HepG2 (cell line): ENCODE measurements around the gene NSMF. TPM values are rescaled to one million over a fixed set of nuclear protein-coding genes. Genes with fewer than 3 reads are reported as not detected.

Experiments
- CEBPG ChIP-seq: IDR thresholded peaks from 2 replicates; pipeline ENCODE4 v1.6.1; 2016
- HOXA7 ChIP-seq: sonication (generic); formaldehyde crosslinking; IDR thresholded peaks from 2 replicates; pipeline ENCODE4 v1.8.1; 2022; ENCODE audit warnings: mild to moderate bottlenecking, missing genetic modification reagents, moderate library complexity
- KAT2B ChIP-seq: fragments of 150-350 bp; IDR thresholded peaks from 2 replicates; pipeline ENCODE4 v1.6.1; 2014; ENCODE audit warnings: low read depth, low read length, borderline replicate concordance
- MED13 ChIP-seq: sonication (generic); formaldehyde crosslinking; IDR thresholded peaks from 2 replicates; pipeline ENCODE4 v1.5.0; 2020; ENCODE audit warnings: missing genetic modification reagents
- MTF2 ChIP-seq: sonication (generic); formaldehyde crosslinking; IDR thresholded peaks from 2 replicates; pipeline ENCODE4 v1.5.0; 2020; ENCODE audit warnings: missing genetic modification reagents, borderline replicate concordance
- RAD51 ChIP-seq: fragments of 450-650 bp; IDR thresholded peaks from 2 replicates; pipeline ENCODE4 v1.6.1; 2016; ENCODE audit warnings: borderline replicate concordance
- RFXAP ChIP-seq: sonication (generic); formaldehyde crosslinking; IDR thresholded peaks from 2 replicates; pipeline ENCODE4 v1.4.0; 2020; ENCODE audit warnings: missing genetic modification reagents, borderline replicate concordance
- SIX1 ChIP-seq: sonication (generic); formaldehyde crosslinking; IDR thresholded peaks from 2 replicates; pipeline ENCODE4 v1.4.0; 2020; ENCODE audit warnings: missing genetic modification reagents, borderline replicate concordance
- TEAD2 ChIP-seq: sonication (generic); formaldehyde crosslinking; IDR thresholded peaks from 2 replicates; pipeline ENCODE4 v1.9.0; 2021; ENCODE audit warnings: missing genetic modification reagents
- ZNF44 ChIP-seq: sonication (generic); formaldehyde crosslinking; IDR thresholded peaks from 2 replicates; pipeline ENCODE4 v1.5.1; 2020; ENCODE audit warnings: mild to moderate bottlenecking, missing genetic modification reagents
- ZNF460 ChIP-seq: sonication (generic); formaldehyde crosslinking; IDR thresholded peaks from 2 replicates; pipeline ENCODE4 v1.5.1; 2020; ENCODE audit warnings: missing genetic modification reagents, mild to moderate bottlenecking, borderline replicate concordance
- ZNF678 ChIP-seq: sonication (generic); formaldehyde crosslinking; IDR thresholded peaks from 2 replicates; pipeline ENCODE4 v1.4.0; 2020; ENCODE audit warnings: mild to moderate bottlenecking, missing genetic modification reagents
- polyA plus RNA-seq, 8 experiments: library from polyadenylated mRNA; depleted of rRNA in 3 of 8; stranded (reverse) in 7 of 8; unstranded in 1 of 8; fragments of >200 nt; fragmentation: Illumina TruSeq in 4 of 8; extraction: Trizol in 4 of 8; gene quantifications; 2 replicates each; pipeline versions ENCODE4 v1.2.1 to v1.2.3, GENCODE V29; 2011 to 2016; ENCODE audit warnings: low read depth in 4 of 8, missing spikeins in 1 of 8, mixed read lengths in 1 of 8; ENCODE audit not compliant: insufficient read depth in 1 of 8
- total RNA-seq, 5 experiments: library from RNA; depleted of rRNA; stranded (reverse); fragments of >200 nt; fragmentation: Illumina TruSeq; extraction: Trizol; gene quantifications; 2 replicates each; pipeline ENCODE4 v1.2.3, GENCODE V29; 2016; ENCODE audit warnings: low read depth in 1 of 5
- TF ChIP-seq, protein P1 (sequence below): sonication (generic); formaldehyde crosslinking; IDR thresholded peaks from 2 replicates; pipeline ENCODE4 v1.4.0; 2020; ENCODE audit warnings: missing genetic modification reagents, borderline replicate concordance
- TF ChIP-seq, protein P2 (sequence below): sonication (generic); formaldehyde crosslinking; IDR thresholded peaks from 2 replicates; pipeline ENCODE4 v1.4.0; 2020; ENCODE audit warnings: mild to moderate bottlenecking, missing genetic modification reagents
- TF ChIP-seq, protein P3 (sequence below): sonication (generic); formaldehyde crosslinking; IDR thresholded peaks from 2 replicates; pipeline ENCODE4 v1.9.0; 2021; ENCODE audit warnings: missing genetic modification reagents, mild to moderate bottlenecking, borderline replicate concordance
- TF ChIP-seq, protein P4 (sequence below): sonication (generic); formaldehyde crosslinking; IDR thresholded peaks from 2 replicates; pipeline ENCODE4 v1.5.0; 2020; ENCODE audit warnings: missing genetic modification reagents, mild to moderate bottlenecking, borderline replicate concordance
- TF ChIP-seq, protein P5 (sequence below): sonication (generic); formaldehyde crosslinking; IDR thresholded peaks from 2 replicates; pipeline ENCODE4 v1.9.0; 2022; ENCODE audit warnings: low read depth, missing genetic modification reagents

The NSMF gene
- total and polyA plus RNA-seq, 2 of the 13 experiments (the other 11 are each of a cell fraction or from before 2014, with no cell fraction given) = 44.3 to 183 TPM

DNA sequence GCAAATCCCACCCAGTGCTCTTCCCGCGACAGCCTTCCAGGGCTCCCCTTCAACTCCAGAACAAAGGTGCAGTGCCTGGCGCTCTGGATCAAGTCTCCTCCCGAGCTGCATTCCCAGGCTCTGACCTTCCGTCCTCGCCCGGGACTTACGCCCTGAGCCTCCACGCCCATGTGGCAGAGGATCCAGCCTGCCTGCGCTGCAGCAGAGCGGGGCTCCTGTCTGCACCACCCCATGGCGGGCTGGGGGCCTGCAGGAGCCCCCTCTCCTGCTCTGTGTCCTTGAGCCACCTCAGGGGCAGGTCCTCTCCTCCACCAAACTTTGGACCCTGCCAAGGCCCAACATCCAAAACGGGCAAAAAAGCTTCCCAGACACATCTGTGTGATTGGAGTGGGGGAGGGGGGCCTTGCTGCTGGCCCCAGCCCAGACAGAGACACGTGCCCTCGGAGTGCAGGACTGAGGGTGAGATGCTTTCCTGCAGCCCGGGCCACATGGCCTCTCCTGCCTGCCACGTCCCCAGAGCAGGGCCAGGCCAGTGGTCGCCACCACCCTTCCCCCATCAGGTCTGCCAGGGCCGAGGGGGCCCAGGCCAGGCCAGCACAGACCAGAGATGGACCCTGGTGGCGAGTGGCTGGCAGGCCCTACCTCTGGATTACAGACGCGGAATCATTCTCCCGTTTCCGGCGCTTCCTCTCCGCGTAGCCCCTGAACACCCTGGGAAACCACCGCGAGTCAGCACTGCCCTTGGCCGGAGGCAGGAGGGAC is 4.4 kb downstream of the NSMF start (continued):
- TF ChIP-seq, protein P1, sequence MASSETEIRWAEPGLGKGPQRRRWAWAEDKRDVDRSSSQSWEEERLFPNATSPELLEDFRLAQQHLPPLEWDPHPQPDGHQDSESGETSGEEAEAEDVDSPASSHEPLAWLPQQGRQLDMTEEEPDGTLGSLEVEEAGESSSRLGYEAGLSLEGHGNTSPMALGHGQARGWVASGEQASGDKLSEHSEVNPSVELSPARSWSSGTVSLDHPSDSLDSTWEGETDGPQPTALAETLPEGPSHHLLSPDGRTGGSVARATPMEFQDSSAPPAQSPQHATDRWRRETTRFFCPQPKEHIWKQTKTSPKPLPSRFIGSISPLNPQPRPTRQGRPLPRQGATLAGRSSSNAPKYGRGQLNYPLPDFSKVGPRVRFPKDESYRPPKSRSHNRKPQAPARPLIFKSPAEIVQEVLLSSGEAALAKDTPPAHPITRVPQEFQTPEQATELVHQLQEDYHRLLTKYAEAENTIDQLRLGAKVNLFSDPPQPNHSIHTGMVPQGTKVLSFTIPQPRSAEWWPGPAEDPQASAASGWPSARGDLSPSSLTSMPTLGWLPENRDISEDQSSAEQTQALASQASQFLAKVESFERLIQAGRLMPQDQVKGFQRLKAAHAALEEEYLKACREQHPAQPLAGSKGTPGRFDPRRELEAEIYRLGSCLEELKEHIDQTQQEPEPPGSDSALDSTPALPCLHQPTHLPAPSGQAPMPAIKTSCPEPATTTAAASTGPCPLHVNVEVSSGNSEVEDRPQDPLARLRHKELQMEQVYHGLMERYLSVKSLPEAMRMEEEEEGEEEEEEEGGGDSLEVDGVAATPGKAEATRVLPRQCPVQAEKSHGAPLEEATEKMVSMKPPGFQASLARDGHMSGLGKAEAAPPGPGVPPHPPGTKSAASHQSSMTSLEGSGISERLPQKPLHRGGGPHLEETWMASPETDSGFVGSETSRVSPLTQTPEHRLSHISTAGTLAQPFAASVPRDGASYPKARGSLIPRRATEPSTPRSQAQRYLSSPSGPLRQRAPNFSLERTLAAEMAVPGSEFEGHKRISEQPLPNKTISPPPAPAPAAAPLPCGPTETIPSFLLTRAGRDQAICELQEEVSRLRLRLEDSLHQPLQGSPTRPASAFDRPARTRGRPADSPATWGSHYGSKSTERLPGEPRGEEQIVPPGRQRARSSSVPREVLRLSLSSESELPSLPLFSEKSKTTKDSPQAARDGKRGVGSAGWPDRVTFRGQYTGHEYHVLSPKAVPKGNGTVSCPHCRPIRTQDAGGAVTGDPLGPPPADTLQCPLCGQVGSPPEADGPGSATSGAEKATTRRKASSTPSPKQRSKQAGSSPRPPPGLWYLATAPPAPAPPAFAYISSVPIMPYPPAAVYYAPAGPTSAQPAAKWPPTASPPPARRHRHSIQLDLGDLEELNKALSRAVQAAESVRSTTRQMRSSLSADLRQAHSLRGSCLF (CRISPR knock-in tag) = no peak
- TF ChIP-seq CEBPG (peak; percentile 36), ZNF44 (CRISPR knock-in tag) (no peak), HOXA7 (CRISPR knock-in tag) (no peak), SIX1 (CRISPR knock-in tag) (0 out of 2 replicates have a peak, but pooled peaks have one; percentile 31), MTF2 (no peak), ZNF678 (CRISPR knock-in tag) (0 out of 2 replicates have a peak, but pooled peaks have one; percentile 34), ZNF460 (no peak), RFXAP (CRISPR knock-in tag) (no peak; the same call in 1 of the 2 replicates), TEAD2 (CRISPR knock-in tag) (no peak), MED13 (CRISPR knock-in tag) (peak; percentile 66; the same call in 1 of the 2 replicates), KAT2B (no peak), RAD51 (no peak)
- TF ChIP-seq, protein P2, sequence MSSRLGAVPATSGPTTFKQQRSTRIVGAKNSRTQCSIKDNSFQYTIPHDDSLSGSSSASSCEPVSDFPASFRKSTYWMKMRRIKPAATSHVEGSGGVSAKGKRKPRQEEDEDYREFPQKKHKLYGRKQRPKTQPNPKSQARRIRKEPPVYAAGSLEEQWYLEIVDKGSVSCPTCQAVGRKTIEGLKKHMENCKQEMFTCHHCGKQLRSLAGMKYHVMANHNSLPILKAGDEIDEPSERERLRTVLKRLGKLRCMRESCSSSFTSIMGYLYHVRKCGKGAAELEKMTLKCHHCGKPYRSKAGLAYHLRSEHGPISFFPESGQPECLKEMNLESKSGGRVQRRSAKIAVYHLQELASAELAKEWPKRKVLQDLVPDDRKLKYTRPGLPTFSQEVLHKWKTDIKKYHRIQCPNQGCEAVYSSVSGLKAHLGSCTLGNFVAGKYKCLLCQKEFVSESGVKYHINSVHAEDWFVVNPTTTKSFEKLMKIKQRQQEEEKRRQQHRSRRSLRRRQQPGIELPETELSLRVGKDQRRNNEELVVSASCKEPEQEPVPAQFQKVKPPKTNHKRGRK (CRISPR knock-in tag) = 0 out of 2 replicates have a peak, but pooled peaks have one; percentile 18
- TF ChIP-seq, protein P3, sequence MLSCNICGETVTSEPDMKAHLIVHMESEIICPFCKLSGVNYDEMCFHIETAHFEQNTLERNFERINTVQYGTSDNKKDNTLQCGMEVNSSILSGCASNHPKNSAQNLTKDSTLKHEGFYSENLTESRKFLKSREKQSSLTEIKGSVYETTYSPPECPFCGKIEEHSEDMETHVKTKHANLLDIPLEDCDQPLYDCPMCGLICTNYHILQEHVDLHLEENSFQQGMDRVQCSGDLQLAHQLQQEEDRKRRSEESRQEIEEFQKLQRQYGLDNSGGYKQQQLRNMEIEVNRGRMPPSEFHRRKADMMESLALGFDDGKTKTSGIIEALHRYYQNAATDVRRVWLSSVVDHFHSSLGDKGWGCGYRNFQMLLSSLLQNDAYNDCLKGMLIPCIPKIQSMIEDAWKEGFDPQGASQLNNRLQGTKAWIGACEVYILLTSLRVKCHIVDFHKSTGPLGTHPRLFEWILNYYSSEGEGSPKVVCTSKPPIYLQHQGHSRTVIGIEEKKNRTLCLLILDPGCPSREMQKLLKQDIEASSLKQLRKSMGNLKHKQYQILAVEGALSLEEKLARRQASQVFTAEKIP (CRISPR knock-in tag) = no peak
- TF ChIP-seq, protein P4, sequence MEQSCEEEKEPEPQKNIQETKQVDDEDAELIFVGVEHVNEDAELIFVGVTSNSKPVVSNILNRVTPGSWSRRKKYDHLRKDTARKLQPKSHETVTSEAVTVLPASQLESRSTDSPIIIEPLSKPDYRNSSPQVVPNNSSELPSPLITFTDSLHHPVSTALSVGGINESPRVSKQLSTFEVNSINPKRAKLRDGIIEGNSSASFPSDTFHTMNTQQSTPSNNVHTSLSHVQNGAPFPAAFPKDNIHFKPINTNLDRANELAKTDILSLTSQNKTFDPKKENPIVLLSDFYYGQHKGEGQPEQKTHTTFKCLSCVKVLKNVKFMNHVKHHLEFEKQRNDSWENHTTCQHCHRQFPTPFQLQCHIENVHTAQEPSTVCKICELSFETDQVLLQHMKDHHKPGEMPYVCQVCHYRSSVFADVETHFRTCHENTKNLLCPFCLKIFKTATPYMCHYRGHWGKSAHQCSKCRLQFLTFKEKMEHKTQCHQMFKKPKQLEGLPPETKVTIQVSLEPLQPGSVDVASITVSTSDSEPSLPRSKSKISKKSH (CRISPR knock-in tag) = peak; percentile 92
- TF ChIP-seq, protein P5, sequence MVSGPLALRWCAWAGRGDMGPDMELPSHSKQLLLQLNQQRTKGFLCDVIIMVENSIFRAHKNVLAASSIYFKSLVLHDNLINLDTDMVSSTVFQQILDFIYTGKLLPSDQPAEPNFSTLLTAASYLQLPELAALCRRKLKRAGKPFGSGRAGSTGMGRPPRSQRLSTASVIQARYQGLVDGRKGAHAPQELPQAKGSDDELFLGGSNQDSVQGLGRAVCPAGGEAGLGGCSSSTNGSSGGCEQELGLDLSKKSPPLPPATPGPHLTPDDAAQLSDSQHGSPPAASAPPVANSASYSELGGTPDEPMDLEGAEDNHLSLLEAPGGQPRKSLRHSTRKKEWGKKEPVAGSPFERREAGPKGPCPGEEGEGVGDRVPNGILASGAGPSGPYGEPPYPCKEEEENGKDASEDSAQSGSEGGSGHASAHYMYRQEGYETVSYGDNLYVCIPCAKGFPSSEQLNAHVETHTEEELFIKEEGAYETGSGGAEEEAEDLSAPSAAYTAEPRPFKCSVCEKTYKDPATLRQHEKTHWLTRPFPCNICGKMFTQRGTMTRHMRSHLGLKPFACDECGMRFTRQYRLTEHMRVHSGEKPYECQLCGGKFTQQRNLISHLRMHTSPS = peak; percentile 96
